Suprapubic skin (tissue), 4 donors: ENCODE results near the gene CENPH.

Experiments
- CTCF ChIP-seq, 2 donors: fragments of 200-600 bp in 1 of 2; fragments of 450-650 bp in 1 of 2; sonication (generic) in 1 of 2; IDR thresholded peaks; one replicate each; pipeline ENCODE4 v1.5.1; 2016 to 2019; ENCODE audit warnings: antibody characterized with exemption in 2 of 2, mild to moderate bottlenecking in 1 of 2, moderate library complexity in 1 of 2
- POLR2A ChIP-seq, 2 donors: fragments of 450-650 bp; IDR thresholded peaks; one replicate each; pipeline ENCODE4 v1.6.1; 2017; ENCODE audit warnings: antibody characterized with exemption in 2 of 2, mild to moderate bottlenecking in 2 of 2, moderate library complexity in 2 of 2
- POLR2AphosphoS5 ChIP-seq, 3 donors: sonication (generic); formaldehyde crosslinking; IDR thresholded peaks; one replicate each; pipeline ENCODE4 v1.6.1; 2017; ENCODE audit warnings: antibody characterized with exemption in 3 of 3

GRCh38 chr5:69184621-69185020, 4.8 kb upstream of the CENPH start:
- TF ChIP-seq CTCF (IDR thresholded peaks at IDR 0.05) (no peak), POLR2A (IDR thresholded peaks at IDR 0.05) (no peak), POLR2AphosphoS5 (IDR thresholded peaks at IDR 0.05) (no peak)
